Activated naive CD4-positive, alpha-beta T cell (primary cell): ENCODE measurements around the gene IL17RD.
"Not testable (repeated sequence)": the region's sequence is repeated elsewhere in the genome, so short reads cannot be mapped to it uniquely, and the experiment has no call there.

Experiments used
- DNase-seq, 4 experiments: peaks; one replicate each; lab custom pipeline; 2025; lab: John Stamatoyannopoulos, UW

IL17RD gene

GRCh38 chr3:57093489-57093888 is 71.7 kb downstream of the IL17RD start:
- DNase-seq, result no peak

DNA sequence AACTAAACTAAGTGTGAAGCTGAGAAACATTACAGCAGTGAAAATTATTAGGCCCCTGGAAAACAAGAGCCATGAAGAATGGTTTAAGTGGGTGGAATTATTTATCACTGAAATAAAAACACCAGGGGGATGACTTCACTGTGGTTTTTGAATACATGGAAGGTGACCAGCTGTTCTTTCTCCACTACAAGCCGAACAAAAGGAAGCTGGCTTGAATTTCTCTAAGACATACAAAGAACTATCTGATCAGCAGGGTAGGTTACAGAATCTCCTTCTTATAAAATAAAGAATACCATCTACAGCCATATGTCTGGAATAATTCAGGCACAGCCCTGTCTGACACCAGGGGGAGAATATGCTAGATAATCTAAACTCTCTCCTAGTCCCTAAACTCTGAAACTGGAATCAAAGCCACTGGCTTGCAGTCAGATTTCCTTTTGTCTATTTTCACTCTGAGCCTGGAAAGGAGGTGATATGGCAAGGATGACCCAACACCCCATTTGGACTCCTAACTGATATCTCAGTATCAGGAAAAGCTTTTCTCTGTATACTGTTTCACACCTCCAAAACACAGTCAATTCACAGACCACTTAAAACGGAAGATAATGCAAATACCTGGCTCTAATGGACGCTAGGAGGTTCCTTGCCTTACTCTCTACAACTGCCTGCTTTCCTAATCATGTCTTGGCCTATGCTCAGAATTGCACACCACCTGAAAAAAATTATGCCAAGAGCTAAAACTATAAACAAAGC is 73.5 kb downstream of the IL17RD start:
- no peak for DNase-seq

DNA sequence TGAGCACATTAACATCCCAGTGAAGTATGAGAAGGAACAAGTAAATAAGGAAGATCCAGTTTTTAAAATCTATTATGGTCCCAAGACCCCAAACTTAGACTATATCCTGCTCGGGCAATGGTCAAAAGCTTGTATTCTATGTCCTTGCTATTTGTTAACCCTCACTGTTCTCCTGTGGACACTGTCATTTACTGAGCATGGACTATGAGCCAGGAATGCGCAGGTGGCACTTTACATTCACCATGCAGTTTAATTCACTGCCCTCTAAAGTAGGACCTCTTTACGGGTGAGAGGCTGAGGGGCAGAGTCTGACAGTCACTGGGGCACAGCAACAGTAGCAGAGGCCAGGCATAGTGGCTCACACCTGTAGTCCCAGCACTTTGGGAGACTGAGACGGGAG is 76.1 kb downstream of the IL17RD start:
- no peak for DNase-seq

GRCh38 chr3:57088503-57088902 is 76.7 kb downstream of the IL17RD start:
- no peak for DNase-seq

- DNase-seq, result no peak
These were observed 77.6 kb downstream of the IL17RD start for GRCh38 chr3:57087361-57088092.

- no peak for DNase-seq
These were observed 79.0 kb downstream of the IL17RD start for GRCh38 chr3:57086201-57086600.

DNA sequence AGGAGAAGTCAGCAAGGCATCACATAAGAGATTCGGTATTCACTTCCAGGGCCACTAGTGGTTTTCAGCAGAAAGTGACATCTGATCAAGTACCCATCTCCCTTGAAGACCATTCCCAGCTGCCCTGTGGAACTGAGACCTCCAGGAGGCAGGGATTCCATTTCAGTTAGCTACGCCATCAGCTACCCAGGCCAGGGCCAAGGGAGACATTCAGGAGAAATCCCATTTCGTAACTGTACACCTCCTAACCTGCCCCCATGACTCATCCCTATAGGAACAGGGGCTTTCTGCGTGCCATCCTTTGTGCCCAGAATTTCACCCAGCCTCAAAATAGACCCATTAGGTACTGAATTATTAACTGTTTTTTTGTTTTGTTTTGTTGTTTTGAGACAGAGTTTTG is 79.9 kb downstream of the IL17RD start:
- no peak for DNase-seq

- DNase-seq, result not testable (repeated sequence)
These were observed 81.7 kb downstream of the IL17RD start for GRCh38 chr3:57083266-57083995.

DNA sequence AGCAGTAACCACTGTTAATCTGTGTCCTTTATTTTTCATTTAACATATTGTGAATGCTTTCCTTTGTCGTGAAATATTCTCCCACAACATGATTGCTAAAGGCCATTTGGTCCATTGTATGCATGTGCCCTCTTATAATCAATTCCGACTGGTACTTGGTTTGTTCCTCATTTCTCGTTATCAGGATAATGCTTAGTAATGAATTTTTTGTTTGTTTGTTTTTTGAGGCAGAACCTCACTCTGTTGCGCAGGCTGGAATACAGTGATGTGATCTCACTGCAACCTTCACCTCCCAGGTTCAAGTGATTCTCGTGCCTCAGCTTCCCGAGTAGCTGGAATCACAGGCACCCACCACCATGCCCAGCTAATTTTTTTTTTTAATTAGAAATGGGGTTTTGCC is 82.7 kb downstream of the IL17RD start:
- no peak for DNase-seq

DNA sequence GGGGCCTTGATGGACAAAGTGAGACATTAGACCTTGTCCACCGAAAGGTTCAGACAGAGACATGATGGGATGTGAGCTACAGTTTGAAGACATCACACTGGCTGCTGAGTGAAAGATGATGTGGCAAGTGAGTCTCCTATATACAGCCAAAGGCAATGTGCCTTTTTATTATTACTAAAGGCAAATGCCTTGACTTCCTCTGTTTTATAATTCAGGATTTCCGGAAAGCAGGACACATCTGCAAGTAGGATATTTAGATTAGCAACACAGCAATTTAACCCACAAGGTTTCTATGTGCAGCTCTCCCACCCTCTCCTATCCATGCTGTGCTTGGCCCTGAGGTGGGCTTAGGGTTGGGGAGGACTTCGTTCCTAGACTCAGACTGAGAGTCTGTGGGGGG is 84.0 kb downstream of the IL17RD start:
- no peak for DNase-seq

DNA sequence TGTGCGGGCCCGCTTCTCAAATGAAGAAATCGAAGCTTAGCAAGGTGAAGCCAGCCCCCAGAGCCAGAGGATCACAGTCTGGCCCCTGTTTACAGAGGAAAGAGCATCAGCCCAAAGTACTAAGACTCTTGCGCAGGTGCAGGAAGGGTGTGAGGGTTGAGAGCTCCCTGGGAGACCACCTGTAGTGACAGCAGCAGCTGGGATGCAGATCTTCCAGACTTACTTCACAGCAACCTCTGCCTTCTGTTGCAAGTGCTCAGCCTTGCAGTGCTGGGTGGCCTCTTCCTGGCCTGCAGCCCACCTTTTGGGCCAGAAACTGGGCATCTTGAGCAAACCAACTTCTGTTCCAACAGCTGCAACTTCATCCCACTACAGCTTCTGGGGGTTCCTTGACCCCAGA is 85.0 kb downstream of the IL17RD start:
- DNase-seq, result no peak

- DNase-seq, result no peak
These were observed 85.7 kb downstream of the IL17RD start for GRCh38 chr3:57079474-57079831.

GRCh38 chr3:57078635-57079473 is 86.3 kb downstream of the IL17RD start:
- no peak for DNase-seq

GRCh38 chr3:57078344-57078634 is 86.9 kb downstream of the IL17RD start:
- peak in 1 of 4 experiments; percentile 6 for DNase-seq

DNA sequence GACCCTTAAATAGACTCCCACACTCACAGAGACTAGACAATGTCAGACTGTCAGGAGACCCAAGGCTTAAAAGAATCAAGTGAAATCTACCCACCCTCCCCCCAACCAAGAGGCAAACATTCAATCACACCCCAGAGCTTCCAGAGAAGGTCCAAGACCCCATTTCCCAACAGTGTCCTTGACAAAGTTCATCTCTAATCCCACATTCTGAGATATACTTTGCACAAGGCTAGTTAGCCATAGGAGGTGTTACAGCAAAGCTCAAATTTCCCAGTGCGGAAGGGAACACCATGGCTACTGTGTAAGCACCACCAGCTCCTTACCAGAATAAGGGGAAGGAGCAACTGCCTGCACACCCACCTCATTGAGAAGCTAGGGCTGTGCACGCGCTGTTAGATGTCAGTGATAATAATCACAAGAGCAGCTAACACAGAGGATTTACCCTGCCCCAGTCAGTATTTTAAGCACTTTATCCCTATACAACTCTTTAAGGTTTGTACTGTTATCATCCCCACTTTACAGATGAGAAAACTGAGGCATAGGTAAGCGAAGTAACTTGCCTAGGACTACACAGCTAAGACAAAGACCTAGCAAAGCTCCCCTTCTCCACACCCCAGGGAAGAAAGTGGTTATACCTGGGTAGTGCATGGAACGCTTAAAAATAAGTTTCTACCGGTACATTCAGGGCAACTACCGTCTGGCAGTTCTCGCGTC is 87.4 kb downstream of the IL17RD start:
- DNase-seq, result no peak

GRCh38 chr3:57076422-57076951 is 88.7 kb downstream of the IL17RD start:
- DNase-seq, result no peak

GRCh38 chr3:57074135-57074534 is 91.0 kb downstream of the IL17RD start:
- no peak for DNase-seq

DNA sequence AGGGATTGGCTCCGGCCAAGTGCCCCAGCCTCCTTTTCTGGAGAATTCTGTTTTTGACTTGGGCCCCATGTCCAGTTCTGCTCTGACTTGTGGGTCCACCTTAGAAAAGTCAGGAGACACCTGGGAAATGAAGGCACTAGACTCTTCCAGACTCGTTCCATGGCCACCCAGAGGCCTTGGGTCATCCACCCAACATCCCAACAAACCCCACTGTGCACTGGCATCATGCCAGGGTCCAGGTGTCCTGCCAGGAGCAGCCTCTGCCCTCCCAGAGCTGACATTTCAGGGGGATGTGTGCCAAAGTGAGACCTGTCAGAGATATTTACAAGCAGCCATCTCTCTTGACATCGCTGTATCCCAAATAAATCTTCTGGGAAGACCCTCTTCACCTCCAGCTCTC is 91.5 kb downstream of the IL17RD start:
- DNase-seq, result no peak

DNA sequence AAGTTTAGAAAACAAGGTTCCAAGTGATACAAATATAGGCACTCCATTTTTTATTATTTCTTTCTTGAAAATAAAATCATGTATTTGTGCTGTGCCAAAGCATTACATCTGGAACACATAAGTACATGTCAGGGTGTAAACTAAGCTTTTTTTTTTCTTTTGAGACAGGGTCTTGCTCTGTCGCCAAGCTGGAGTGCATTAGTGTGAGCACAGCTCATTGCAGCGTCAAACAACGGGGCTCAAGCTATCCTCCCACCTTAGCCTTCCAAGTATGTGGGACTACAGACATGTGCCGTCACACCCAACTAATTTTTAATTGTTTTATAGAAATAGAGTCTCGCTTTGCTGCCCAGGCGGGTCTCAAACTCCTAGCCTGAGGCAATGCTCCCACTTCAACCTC is 95.7 kb downstream of the IL17RD start:
- no peak for DNase-seq

DNA sequence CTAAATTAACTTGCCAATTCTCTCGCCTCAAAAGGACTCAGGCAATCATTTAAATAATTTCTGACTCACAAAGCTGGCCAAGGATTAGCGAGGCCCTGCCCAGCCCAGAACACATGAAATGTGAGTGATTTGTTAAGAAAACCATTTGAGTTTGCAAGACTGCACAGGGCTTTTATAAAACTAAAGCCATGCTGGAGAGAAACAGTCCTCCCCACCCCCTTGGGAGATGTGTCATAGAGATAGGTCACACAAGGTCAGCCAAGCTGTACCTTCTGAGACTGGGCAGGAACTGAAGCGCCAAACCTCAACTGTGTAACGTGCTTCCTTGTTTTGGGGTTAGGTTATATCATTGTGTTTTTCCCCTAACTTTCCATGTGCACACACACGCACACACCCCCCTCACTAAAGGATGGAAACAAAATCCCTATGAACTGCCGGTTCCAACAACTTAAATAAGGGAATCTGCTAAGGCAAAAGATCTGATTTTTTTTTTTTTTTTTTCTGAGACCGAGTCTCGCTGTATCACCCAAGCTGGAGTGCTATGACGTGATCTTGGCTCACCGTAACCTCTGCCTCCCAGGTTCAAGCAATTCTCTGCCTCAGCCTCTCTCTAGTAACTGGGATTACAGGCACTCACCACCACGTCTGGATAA is 96.6 kb downstream of the IL17RD start:
- DNase-seq, result no peak

- DNase-seq, result no peak
These were observed 98.7 kb downstream of the IL17RD start for GRCh38 chr3:57066471-57066870.
